Erythroblast (primary cell): ENCODE results near the gene ABR.

Experiments
- GATA1 ChIP-seq: IDR thresholded peaks from 2 replicates; pipeline ENCODE4 v1.6.1; 2011; ENCODE audit warnings: low read depth, mild to moderate bottlenecking, control low read depth, low read length, moderate library complexity
- POLR2A ChIP-seq: IDR thresholded peaks from 2 replicates; pipeline ENCODE4 v1.6.1; 2011; ENCODE audit warnings: mild to moderate bottlenecking, low read length

GRCh38 chr17:1053661-1054360, 126.0 kb downstream of the ABR start:
- TF ChIP-seq POLR2A (no peak), GATA1 (no peak)
